ENCODE measurements around the gene CHRM2. TPM values are rescaled to one million over a fixed set of nuclear protein-coding genes. Genes with fewer than 3 reads are reported as not detected.
A peak's percentile ranks its signal among the peaks of the same experiment; 100 is the strongest.

Gene CHRM2
- polyA plus RNA-seq, 1 donor from 2014 or later, result 0.05 TPM

- TF ChIP-seq EZH2 (IDR thresholded peaks at IDR 0.05; ENCODE audit: borderline replicate concordance, insufficient read depth, low read length, poor library complexity, severe bottlenecking), result no peak
- TF ChIP-seq TAF1 (IDR thresholded peaks at IDR 0.05; ENCODE audit: low read depth), result no peak
- no peak for TF ChIP-seq POLR2AphosphoS5 (IDR thresholded peaks at IDR 0.05)
- no peak for TF ChIP-seq EP300 (conservative IDR thresholded peaks at IDR 0.05; ENCODE audit: poor library complexity, severe bottlenecking)
- H3K4me2 ChIP-seq (ENCODE audit: low read length), result no peak overlapping the region
- no peak overlapping the region for H3K9ac ChIP-seq (ENCODE audit: low read length)
Observed at GRCh38 chr7:136865777-136866176, 2.7 kb upstream of the CHRM2 start.

GRCh38 chr7:136869001-136869961, 829 bp downstream of the CHRM2 start:
- Histone ChIP-seq H3K4me3 (ENCODE audit: low read length) (peak overlapping the region; percentile 78), H3K9ac (ENCODE audit: low read length) (peak overlapping the region; percentile 43), H2AFZ (ENCODE audit: low read depth, low read length) (peak overlapping the region; percentile 3), H3K36me3 (ENCODE audit: insufficient read depth, low read length) (no peaks in the 10 kb centered on the region), H3K27ac (ENCODE audit: low read length) (no peak overlapping the region), H3K4me2 (ENCODE audit: low read length) (peak overlapping the region; percentile 98), H3F3A (ENCODE audit: insufficient read depth, low read length, poor library complexity, severe bottlenecking) (no peaks in the 10 kb centered on the region), H3K9me3 (ENCODE audit: low read length) (no peaks in the 10 kb centered on the region), H3K79me2 (replicated peaks; ENCODE audit: insufficient read depth, low read length) (no peaks in the 10 kb centered on the region), H3K27me3 (ENCODE audit: insufficient read depth, low read depth, low read length) (peaks cover 71% of the 10 kb centered on the region), H3K9me2 (ENCODE audit: insufficient read depth, low read length) (no peaks in the 10 kb centered on the region), H4K20me1 (ENCODE audit: insufficient read depth) (no peaks in the 10 kb centered on the region)
- TF ChIP-seq REST (IDR thresholded peaks at IDR 0.05; ENCODE audit: borderline replicate concordance) (no peak), MXI1 (conservative IDR thresholded peaks at IDR 0.05; ENCODE audit: poor library complexity, severe bottlenecking) (no peak), RAD21 (conservative IDR thresholded peaks at IDR 0.05) (no peak), SMC3 (conservative IDR thresholded peaks at IDR 0.05; ENCODE audit: poor library complexity) (no peak), EZH2 (IDR thresholded peaks at IDR 0.05; ENCODE audit: borderline replicate concordance, insufficient read depth, low read length, poor library complexity, severe bottlenecking) (no peak), TAF1 (IDR thresholded peaks at IDR 0.05; ENCODE audit: low read depth) (no peak), POLR2AphosphoS5 (IDR thresholded peaks at IDR 0.05) (no peak), EP300 (conservative IDR thresholded peaks at IDR 0.05; ENCODE audit: poor library complexity, severe bottlenecking) (no peak), CTCF (IDR thresholded peaks at IDR 0.05; ENCODE audit: poor library complexity, severe bottlenecking) (no peak)

More at GRCh38 chr7:136865777-136866176, 2.7 kb upstream of the CHRM2 start:
- Histone ChIP-seq H4K20me1 (ENCODE audit: insufficient read depth) (no peaks in the 10 kb centered on the region), H3F3A (ENCODE audit: insufficient read depth, low read length, poor library complexity, severe bottlenecking) (no peaks in the 10 kb centered on the region), H3K9me3 (ENCODE audit: low read length) (no peaks in the 10 kb centered on the region), H3K4me3 (ENCODE audit: low read length) (no peak overlapping the region), H3K27ac (ENCODE audit: low read length) (no peak overlapping the region), H3K27me3 (ENCODE audit: insufficient read depth, low read depth, low read length) (peaks cover 37% of the 10 kb centered on the region), H2AFZ (ENCODE audit: low read depth, low read length) (no peak overlapping the region), H3K36me3 (ENCODE audit: insufficient read depth, low read length) (no peaks in the 10 kb centered on the region), H3K79me2 (replicated peaks; ENCODE audit: insufficient read depth, low read length) (no peaks in the 10 kb centered on the region), H3K9me2 (ENCODE audit: insufficient read depth, low read length) (no peaks in the 10 kb centered on the region)

Data from neural cell (in vitro differentiated cells).